Parathyroid adenoma (tissue), 2 donors: Measurements from ENCODE around the gene ULK4.

Experiments used
- H2AFZ ChIP-seq: fragments of 300-600 bp; sonication (generic); one replicate; pipeline ENCODE4 v1.7.0; 2017; ENCODE audit warnings: antibody characterized with exemption, mild to moderate bottlenecking
- H3K27ac ChIP-seq: fragments of 300-600 bp; sonication (generic); one replicate; pipeline ENCODE4 v1.7.0; 2017
- H3K27me3 ChIP-seq: fragments of 300-600 bp; sonication (generic); one replicate; pipeline ENCODE4 v1.7.0; 2017; ENCODE audit warnings: low read length; ENCODE audit not compliant: control insufficient read depth, insufficient read depth
- H3K36me3 ChIP-seq: fragments of 300-600 bp; sonication (generic); one replicate; pipeline ENCODE4 v1.7.0; 2017; ENCODE audit warnings: low read length; ENCODE audit not compliant: control insufficient read depth, insufficient read depth
- H3K4me1 ChIP-seq: fragments of 300-600 bp; sonication (generic); one replicate; pipeline ENCODE4 v1.7.0; 2017; ENCODE audit warnings: control low read depth
- H3K4me2 ChIP-seq: fragments of 300-600 bp; sonication (generic); one replicate; pipeline ENCODE4 v1.7.0; 2017; ENCODE audit warnings: low read length
- H3K4me3 ChIP-seq: fragments of 300-600 bp; sonication (generic); one replicate; pipeline ENCODE4 v1.7.0; 2017; ENCODE audit warnings: low read depth, low read length
- H3K79me2 ChIP-seq: fragments of 300-600 bp; sonication (generic); one replicate; pipeline ENCODE4 v1.7.0; 2017; ENCODE audit warnings: control low read depth
- H3K9ac ChIP-seq: fragments of 300-600 bp; sonication (generic); one replicate; pipeline ENCODE4 v1.7.0; 2017; ENCODE audit warnings: mild to moderate bottlenecking
- H3K9me3 ChIP-seq: fragments of 300-600 bp; sonication (generic); one replicate; pipeline ENCODE4 v1.7.0; 2017; ENCODE audit warnings: low read length; ENCODE audit not compliant: control insufficient read depth
- TF ChIP-seq, protein P1 (sequence below): fragments of 300-600 bp; sonication (generic); IDR thresholded peaks from one replicate; pipeline ENCODE4 v1.7.0; 2017; ENCODE audit warnings: antibody characterized with exemption, mild to moderate bottlenecking
- donor health status: primary hyperparathyroidism.

The ULK4 gene

DNA sequence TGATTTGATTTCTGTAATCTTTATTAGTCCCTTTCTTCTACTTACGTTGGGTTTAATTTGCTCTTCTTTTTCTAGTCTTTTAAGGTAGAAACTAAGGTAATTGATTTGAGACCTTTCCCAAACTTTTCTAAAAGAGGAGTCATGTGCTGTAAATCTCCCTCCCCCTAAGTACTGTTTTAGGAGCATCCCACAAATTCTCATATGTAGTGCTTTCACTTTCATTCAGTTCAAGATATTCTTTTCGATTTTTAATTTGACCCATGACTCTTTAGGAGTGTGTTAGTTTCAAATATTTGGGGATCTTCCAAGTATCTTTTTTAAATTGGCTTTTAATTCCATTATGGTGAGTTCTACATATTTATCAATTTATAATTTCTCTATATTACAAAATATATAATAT, 520.8 kb downstream of the ULK4 start:
- H3K27me3 ChIP-seq: no peaks in the 10 kb centered on the region
- H3K4me3 ChIP-seq: no peak overlapping the region
- H3K4me1 ChIP-seq: no peaks in the 10 kb centered on the region
- H3K27ac ChIP-seq: no peak overlapping the region
- no peaks in the 10 kb centered on the region for H3K9me3 ChIP-seq
- TF ChIP-seq, protein P1, sequence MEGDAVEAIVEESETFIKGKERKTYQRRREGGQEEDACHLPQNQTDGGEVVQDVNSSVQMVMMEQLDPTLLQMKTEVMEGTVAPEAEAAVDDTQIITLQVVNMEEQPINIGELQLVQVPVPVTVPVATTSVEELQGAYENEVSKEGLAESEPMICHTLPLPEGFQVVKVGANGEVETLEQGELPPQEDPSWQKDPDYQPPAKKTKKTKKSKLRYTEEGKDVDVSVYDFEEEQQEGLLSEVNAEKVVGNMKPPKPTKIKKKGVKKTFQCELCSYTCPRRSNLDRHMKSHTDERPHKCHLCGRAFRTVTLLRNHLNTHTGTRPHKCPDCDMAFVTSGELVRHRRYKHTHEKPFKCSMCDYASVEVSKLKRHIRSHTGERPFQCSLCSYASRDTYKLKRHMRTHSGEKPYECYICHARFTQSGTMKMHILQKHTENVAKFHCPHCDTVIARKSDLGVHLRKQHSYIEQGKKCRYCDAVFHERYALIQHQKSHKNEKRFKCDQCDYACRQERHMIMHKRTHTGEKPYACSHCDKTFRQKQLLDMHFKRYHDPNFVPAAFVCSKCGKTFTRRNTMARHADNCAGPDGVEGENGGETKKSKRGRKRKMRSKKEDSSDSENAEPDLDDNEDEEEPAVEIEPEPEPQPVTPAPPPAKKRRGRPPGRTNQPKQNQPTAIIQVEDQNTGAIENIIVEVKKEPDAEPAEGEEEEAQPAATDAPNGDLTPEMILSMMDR: no peak
- H3K9ac ChIP-seq: no peak overlapping the region
- no peaks in the 10 kb centered on the region for H3K36me3 ChIP-seq
- H3K79me2 ChIP-seq: no peaks in the 10 kb centered on the region
- no peak overlapping the region for H3K4me2 ChIP-seq
- H2AFZ ChIP-seq: no peak overlapping the region

DNA sequence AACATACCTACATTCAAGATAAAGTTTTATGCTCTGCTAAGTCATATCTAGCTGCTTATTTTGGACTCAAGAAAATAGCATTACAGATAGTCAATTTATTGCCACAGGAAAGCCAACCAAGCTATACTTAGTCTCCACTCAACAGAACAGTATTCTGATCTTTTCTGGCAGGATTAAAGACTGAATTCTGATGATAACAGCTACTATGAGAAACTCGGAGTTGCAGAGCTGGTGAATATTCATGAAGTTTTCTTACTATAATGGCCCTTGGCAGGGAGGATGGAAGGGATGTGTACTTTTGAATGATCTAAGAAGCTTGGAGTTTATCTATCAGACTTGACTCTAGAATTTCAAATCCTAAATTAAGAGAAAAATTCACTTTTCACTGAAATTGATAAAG, 524.9 kb downstream of the ULK4 start:
- no peaks in the 10 kb centered on the region for H3K79me2 ChIP-seq
- H3K9ac ChIP-seq: no peak overlapping the region
- no peak overlapping the region for H3K27ac ChIP-seq
- TF ChIP-seq, protein P1: no peak
- no peak overlapping the region for H2AFZ ChIP-seq
- H3K9me3 ChIP-seq: no peaks in the 10 kb centered on the region
- H3K4me2 ChIP-seq: no peak overlapping the region
- H3K4me3 ChIP-seq: no peak overlapping the region
- H3K36me3 ChIP-seq: no peaks in the 10 kb centered on the region
- H3K27me3 ChIP-seq: no peaks in the 10 kb centered on the region
- H3K4me1 ChIP-seq: no peaks in the 10 kb centered on the region

DNA sequence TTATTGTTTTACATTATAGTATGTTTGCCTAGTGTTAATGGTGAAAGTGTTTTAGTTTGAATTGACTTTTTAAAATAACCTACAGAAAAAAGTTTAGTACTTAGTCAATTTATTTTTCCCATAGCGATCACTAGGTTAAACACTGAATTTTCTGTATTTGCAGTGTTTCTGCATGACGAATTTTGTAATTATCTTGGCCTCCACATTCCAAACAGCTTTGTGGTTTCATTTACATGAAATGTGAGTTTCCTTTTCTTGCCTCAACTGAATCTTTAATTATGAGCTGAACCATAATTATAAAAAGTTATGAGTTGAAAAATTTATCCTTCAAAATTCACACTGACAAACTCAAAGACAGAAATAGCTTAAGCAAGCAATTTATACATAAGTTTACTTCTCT, 527.1 kb downstream of the ULK4 start:
- Histone ChIP-seq H3K4me1 (no peaks in the 10 kb centered on the region), H3K9ac (no peak overlapping the region), H3K27ac (no peak overlapping the region), H3K4me3 (no peak overlapping the region), H3K9me3 (no peaks in the 10 kb centered on the region), H3K27me3 (no peaks in the 10 kb centered on the region), H3K4me2 (no peak overlapping the region), H3K36me3 (no peaks in the 10 kb centered on the region), H2AFZ (no peak overlapping the region), H3K79me2 (no peaks in the 10 kb centered on the region)
- TF ChIP-seq, protein P1: no peak

DNA sequence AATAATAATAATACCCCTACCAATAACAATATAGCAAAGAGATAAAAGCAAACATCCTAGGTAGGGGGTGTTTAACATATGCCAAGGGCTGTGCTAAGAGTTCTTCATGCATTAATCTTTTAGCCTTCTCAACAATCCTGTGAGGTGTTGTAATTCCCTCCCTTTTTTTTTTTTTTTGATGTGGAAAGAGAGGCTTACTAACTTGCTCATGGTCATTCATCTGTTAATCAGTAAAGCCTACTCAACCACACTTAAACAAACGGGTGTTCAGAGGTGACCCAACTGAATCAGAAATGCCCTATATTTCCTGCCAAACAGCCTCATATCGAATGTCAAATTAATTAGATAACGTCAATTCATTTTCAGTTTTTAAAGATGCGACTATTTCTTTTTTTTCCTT, 530.5 kb downstream of the ULK4 start:
- Histone ChIP-seq H3K79me2 (no peaks in the 10 kb centered on the region), H3K9me3 (no peaks in the 10 kb centered on the region), H3K27me3 (no peaks in the 10 kb centered on the region), H3K4me2 (no peak overlapping the region), H3K27ac (no peak overlapping the region), H3K4me3 (no peak overlapping the region), H2AFZ (no peak overlapping the region), H3K4me1 (no peaks in the 10 kb centered on the region), H3K36me3 (no peaks in the 10 kb centered on the region), H3K9ac (no peak overlapping the region)
- TF ChIP-seq, protein P1: no peak

DNA sequence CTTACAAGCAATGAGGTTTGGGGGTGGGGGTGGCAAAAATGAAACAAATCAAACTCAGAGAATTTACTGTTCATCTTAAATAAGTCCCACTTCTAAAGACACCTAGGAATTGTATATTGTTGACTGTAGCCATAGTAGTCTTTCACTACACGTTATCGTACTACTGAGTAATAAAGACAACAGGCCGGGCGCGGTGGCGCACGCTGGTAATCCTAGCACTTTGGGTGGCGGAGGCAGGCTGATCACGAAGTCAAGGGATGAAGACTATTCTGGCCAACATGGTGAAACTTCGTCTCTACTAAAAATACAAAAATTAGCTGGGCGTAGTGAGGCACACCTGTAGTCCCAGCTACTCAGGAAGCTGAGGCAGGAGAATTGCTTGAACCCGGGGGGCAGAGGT, 531.0 kb downstream of the ULK4 start:
- H3K4me1 ChIP-seq: no peaks in the 10 kb centered on the region
- H3K27me3 ChIP-seq: no peaks in the 10 kb centered on the region
- H2AFZ ChIP-seq: no peak overlapping the region
- no peaks in the 10 kb centered on the region for H3K9me3 ChIP-seq
- H3K4me2 ChIP-seq: no peak overlapping the region
- TF ChIP-seq, protein P1: no peak
- H3K27ac ChIP-seq: no peak overlapping the region
- no peaks in the 10 kb centered on the region for H3K36me3 ChIP-seq
- H3K4me3 ChIP-seq: no peak overlapping the region
- peaks cover 2% of the 10 kb centered on the region for H3K79me2 ChIP-seq
- no peak overlapping the region for H3K9ac ChIP-seq
